Activated CD4-positive, alpha-beta T cell treated with anti-CD3 and anti-CD28 coated beads for 48 hours (primary cell): ENCODE results near the gene SOD1.
"Not testable (repeated sequence)": the region's sequence is repeated elsewhere in the genome, so short reads cannot be mapped to it uniquely, and the experiment has no call there.

ENCODE experiments used
- DNase-seq: peaks from one replicate; pipeline ENCODE4 v3.0.0-alpha.2; 2020

The SOD1 gene

GRCh38 chr21:31656199-31657095 lies 3.0 kb upstream of the SOD1 start:
- peak; percentile 82 for DNase-seq

- no peak for DNase-seq
These were observed 1.4 kb upstream of the SOD1 start for GRCh38 chr21:31658053-31658452.

- DNase-seq = no peak
These were observed 282 bp upstream of the SOD1 start for GRCh38 chr21:31659286-31659535.

GRCh38 chr21:31660259-31660565 lies 719 bp downstream of the SOD1 start:
- DNase-seq = no peak

- no peak for DNase-seq
These were observed 1.1 kb downstream of the SOD1 start for GRCh38 chr21:31660591-31660990.

GRCh38 chr21:31663584-31664249 lies 4.2 kb downstream of the SOD1 start:
- DNase-seq = no peak

GRCh38 chr21:31665397-31665796 lies 5.9 kb downstream of the SOD1 start:
- DNase-seq = peak; percentile 57

GRCh38 chr21:31665869-31666268 lies 6.4 kb downstream of the SOD1 start:
- DNase-seq = not testable (repeated sequence)

GRCh38 chr21:31666445-31667010 lies 7.0 kb downstream of the SOD1 start:
- DNase-seq = no peak

- DNase-seq = peak; percentile 32
These were observed 7.6 kb downstream of the SOD1 start for GRCh38 chr21:31667132-31667531.

- DNase-seq = no peak
These were observed 8.1 kb downstream of the SOD1 start for GRCh38 chr21:31667639-31668038.

GRCh38 chr21:31668651-31669491 lies 9.4 kb downstream of the SOD1 start:
- DNase-seq = no peak

GRCh38 chr21:31670070-31670469 lies 10.6 kb downstream of the SOD1 start:
- no peak for DNase-seq

GRCh38 chr21:31671146-31671716 lies 11.7 kb downstream of the SOD1 start:
- no peak for DNase-seq

- no peak for DNase-seq
These were observed 12.4 kb downstream of the SOD1 start for GRCh38 chr21:31671931-31672330.

- no peak for DNase-seq
These were observed 13.9 kb downstream of the SOD1 start for GRCh38 chr21:31673321-31673912.

GRCh38 chr21:31675318-31675717 lies 15.8 kb downstream of the SOD1 start:
- DNase-seq = no peak

- no peak for DNase-seq
These were observed 16.5 kb downstream of the SOD1 start for GRCh38 chr21:31675960-31676359.

- no peak for DNase-seq
These were observed 17.6 kb downstream of the SOD1 start for GRCh38 chr21:31677047-31677446.

- no peak for DNase-seq
These were observed 19.0 kb downstream of the SOD1 start for GRCh38 chr21:31678478-31678877.

GRCh38 chr21:31682620-31683019 lies 23.1 kb downstream of the SOD1 start:
- no peak for DNase-seq

- no peak for DNase-seq
These were observed 23.5 kb downstream of the SOD1 start for GRCh38 chr21:31683029-31683428.

- no peak for DNase-seq
These were observed 25.4 kb downstream of the SOD1 start for GRCh38 chr21:31684918-31685317.
